Trophoblast cell (in vitro differentiated cells and primary cell): ENCODE data around the gene SNAPC4.
A peak's percentile ranks its signal among the peaks of the same experiment; 100 is the strongest.
"Not testable (repeated sequence)": the region's sequence is repeated elsewhere in the genome, so short reads cannot be mapped to it uniquely, and the experiment has no call there.

ENCODE experiments used
- DNase-seq, 2 donors: peaks; one replicate each; pipeline ENCODE4 v3.0.0-alpha.2; 2016
- H2AFZ ChIP-seq: 2 replicates; pipeline ENCODE4 v1.6.1; 2013; ENCODE audit warnings: low read length, moderate library complexity, mild to moderate bottlenecking; ENCODE audit not compliant: insufficient read depth, poor library complexity
- H2AK5ac ChIP-seq: 2 replicates; pipeline ENCODE4 v1.6.1; 2013; ENCODE audit warnings: mild to moderate bottlenecking, low read length
- H2BK120ac ChIP-seq: 2 replicates; pipeline ENCODE4 v1.6.1; 2013; ENCODE audit warnings: low read length, mild to moderate bottlenecking, moderate library complexity; ENCODE audit not compliant: insufficient read depth, poor library complexity
- H2BK12ac ChIP-seq: 2 replicates; pipeline ENCODE4 v1.6.1; 2013; ENCODE audit warnings: mild to moderate bottlenecking, low read length, moderate library complexity
- H2BK5ac ChIP-seq: 2 replicates; pipeline ENCODE4 v1.6.1; 2013; ENCODE audit warnings: low read length, low read depth, moderate library complexity, mild to moderate bottlenecking; ENCODE audit not compliant: poor library complexity
- H3K14ac ChIP-seq: 2 replicates; pipeline ENCODE4 v1.6.1; 2013; ENCODE audit warnings: mild to moderate bottlenecking, low read length
- H3K18ac ChIP-seq: 2 replicates; pipeline ENCODE4 v1.6.1; 2013; ENCODE audit warnings: mild to moderate bottlenecking, low read length
- H3K23ac ChIP-seq: 2 replicates; pipeline ENCODE4 v1.6.1; 2013; ENCODE audit warnings: low read length
- H3K27ac ChIP-seq: 2 replicates; pipeline ENCODE4 v1.5.1; 2013; ENCODE audit warnings: low read depth, mild to moderate bottlenecking, inconsistent platforms, low read length, moderate library complexity
- H3K27me3 ChIP-seq: 2 replicates; pipeline ENCODE4 v1.6.1; 2013; ENCODE audit warnings: inconsistent platforms, mild to moderate bottlenecking, low read length, moderate library complexity; ENCODE audit not compliant: insufficient read depth
- H3K36me3 ChIP-seq, 2 experiments: 1 replicate in 1 of 2; 2 replicates in 1 of 2; pipeline ENCODE4 v1.6.1; 2013; ENCODE audit warnings: low read length in 2 of 2, mild to moderate bottlenecking in 2 of 2, moderate library complexity in 1 of 2; ENCODE audit not compliant: insufficient read depth in 2 of 2, control insufficient read depth in 1 of 2
- H3K4ac ChIP-seq: 2 replicates; pipeline ENCODE4 v1.6.1; 2013; ENCODE audit warnings: low read depth, mild to moderate bottlenecking, low read length, moderate library complexity
- H3K4me1 ChIP-seq, 2 experiments: 1 replicate in 1 of 2; 2 replicates in 1 of 2; pipeline ENCODE4 v1.6.1; 2013; ENCODE audit warnings: low read length in 2 of 2, mild to moderate bottlenecking in 2 of 2, moderate library complexity in 1 of 2; ENCODE audit not compliant: insufficient read depth in 2 of 2, control insufficient read depth in 1 of 2
- H3K4me2 ChIP-seq: 2 replicates; pipeline ENCODE4 v1.6.1; 2013; ENCODE audit warnings: inconsistent platforms, mild to moderate bottlenecking, low read length, moderate library complexity
- H3K4me3 ChIP-seq: 2 replicates; pipeline ENCODE4 v1.5.1; 2013; ENCODE audit warnings: mild to moderate bottlenecking, low read depth, low read length, inconsistent platforms
- H3K79me1 ChIP-seq: one replicate; pipeline ENCODE4 v1.6.1; 2013; ENCODE audit warnings: low read length
- H3K79me2 ChIP-seq: 2 replicates; pipeline ENCODE4 v1.6.1; 2013; ENCODE audit warnings: low read length, mild to moderate bottlenecking; ENCODE audit not compliant: control insufficient read depth, insufficient read depth, poor library complexity
- H3K9ac ChIP-seq: 2 replicates; pipeline ENCODE4 v1.6.1; 2013; ENCODE audit warnings: mild to moderate bottlenecking, low read length
- H3K9me3 ChIP-seq: 2 replicates; pipeline ENCODE4 v1.6.1; 2013; ENCODE audit warnings: low read depth, mild to moderate bottlenecking, control low read depth, inconsistent platforms, low read length; ENCODE audit not compliant: insufficient read depth
- H4K12ac ChIP-seq: 2 replicates; pipeline ENCODE4 v1.6.1; 2013; ENCODE audit warnings: low read depth, mild to moderate bottlenecking, low read length, moderate library complexity
- H4K8ac ChIP-seq: 2 replicates; pipeline ENCODE4 v1.6.1; 2013; ENCODE audit warnings: low read depth, mild to moderate bottlenecking, low read length, moderate library complexity
- H4K91ac ChIP-seq: one replicate; pipeline ENCODE4 v1.6.1; 2013; ENCODE audit warnings: low read depth, mild to moderate bottlenecking, low read length, moderate library complexity
- WGBS: extraction: QIAGEN DNeasy Blood & Tissue Kit; methylation state at CpG from one replicate; pipeline ENCODE4 v1.1.7; 2013; ENCODE audit warnings: missing lambda C conversion rate; ENCODE audit not compliant: insufficient read length, insufficient coverage; ENCODE audit errors: extremely low coverage; 5-methylcytosine and 5-hydroxymethylcytosine counted together

SNAPC4 gene

GRCh38 chr9:136353088-136353487 is 46.9 kb downstream of the SNAPC4 start:
- H3K4me3 ChIP-seq = peak overlapping the region; percentile 35
- H2BK5ac ChIP-seq = no peak overlapping the region
- H3K4ac ChIP-seq = no peak overlapping the region
- H3K4me2 ChIP-seq = no peak overlapping the region
- no peak overlapping the region for H3K9ac ChIP-seq
- peaks cover 22 to 28% of the 10 kb centered on the region in 2 experiments for H3K36me3 ChIP-seq
- no peak overlapping the region for H2BK120ac ChIP-seq
- H4K8ac ChIP-seq = no peak overlapping the region
- no peak for DNase-seq
- H4K91ac ChIP-seq = no peak overlapping the region
- H3K9me3 ChIP-seq = no peaks in the 10 kb centered on the region
- H3K27ac ChIP-seq = no peak overlapping the region
- no peak overlapping the region for H3K23ac ChIP-seq
- H3K27me3 ChIP-seq = no peaks in the 10 kb centered on the region
- H2BK12ac ChIP-seq = no peak overlapping the region
- no CpG with 5 or more reads among the region's 11 CpGs for WGBS
- H3K4me1 ChIP-seq = no peaks in the 10 kb centered on the region
- H3K14ac ChIP-seq = no peak overlapping the region
- H3K79me1 ChIP-seq = no peaks in the 10 kb centered on the region
- no peak overlapping the region for H3K18ac ChIP-seq
- H3K79me2 ChIP-seq = no peaks in the 10 kb centered on the region
- H2AK5ac ChIP-seq = no peak overlapping the region
- no peak overlapping the region for H2AFZ ChIP-seq
- no peak overlapping the region for H4K12ac ChIP-seq

- WGBS = no CpG with 5 or more reads among the region's 16 CpGs
- DNase-seq = no peak
- peak overlapping the region; percentile 35 for H3K4me3 ChIP-seq
- no peak overlapping the region for H4K8ac ChIP-seq
- no peak overlapping the region for H2BK12ac ChIP-seq
- no peak overlapping the region for H3K4ac ChIP-seq
- peaks cover 18 to 24% of the 10 kb centered on the region in 2 experiments for H3K36me3 ChIP-seq
- no peak overlapping the region for H3K9ac ChIP-seq
- H3K18ac ChIP-seq = no peak overlapping the region
- H3K79me1 ChIP-seq = no peaks in the 10 kb centered on the region
- no peak overlapping the region for H2AK5ac ChIP-seq
- no peak overlapping the region for H3K14ac ChIP-seq
- no peak overlapping the region for H4K91ac ChIP-seq
- H2AFZ ChIP-seq = no peak overlapping the region
- no peak overlapping the region for H2BK120ac ChIP-seq
- no peak overlapping the region for H3K27ac ChIP-seq
- H3K9me3 ChIP-seq = no peaks in the 10 kb centered on the region
- no peaks in the 10 kb centered on the region for H3K4me1 ChIP-seq
- no peak overlapping the region for H2BK5ac ChIP-seq
- H3K79me2 ChIP-seq = no peaks in the 10 kb centered on the region
- H4K12ac ChIP-seq = no peak overlapping the region
- H3K4me2 ChIP-seq = no peak overlapping the region
- no peak overlapping the region for H3K23ac ChIP-seq
- no peaks in the 10 kb centered on the region for H3K27me3 ChIP-seq
Observed at GRCh38 chr9:136352682-136353081, 47.3 kb downstream of the SNAPC4 start.

- H4K91ac ChIP-seq, H3K27ac ChIP-seq, H3K4ac ChIP-seq, H2AK5ac ChIP-seq, H3K4me1 ChIP-seq, H3K9me3 ChIP-seq, H3K23ac ChIP-seq, H2BK5ac ChIP-seq, H3K79me2 ChIP-seq, H3K18ac ChIP-seq, H3K27me3 ChIP-seq, H2AFZ ChIP-seq, H2BK120ac ChIP-seq, H3K4me2 ChIP-seq, H2BK12ac ChIP-seq, H3K79me1 ChIP-seq, H3K9ac ChIP-seq, H3K4me3 ChIP-seq, H3K14ac ChIP-seq, H4K12ac ChIP-seq, H4K8ac ChIP-seq: not testable (repeated sequence)
- DNase-seq = peak; percentile 65 to 87
- WGBS = no CpG with 5 or more reads among the region's 24 CpGs
- H3K36me3 ChIP-seq = peaks cover 10 to 16% of the 10 kb centered on the region in 2 experiments
Observed at GRCh38 chr9:136351868-136352267, 48.1 kb downstream of the SNAPC4 start.

- Histone ChIP-seq H3K4me2 (no peak overlapping the region), H3K4me3 (no peak overlapping the region), H2BK5ac (no peak overlapping the region), H4K8ac (no peak overlapping the region), H3K4me1 (peaks cover under 1% of the 10 kb centered on the region in 2 experiments), H3K27me3 (no peaks in the 10 kb centered on the region), H3K18ac (no peak overlapping the region), H4K12ac (no peak overlapping the region), H3K9me3 (no peaks in the 10 kb centered on the region), H3K4ac (no peak overlapping the region), H3K9ac (no peak overlapping the region), H3K27ac (no peak overlapping the region), H2AK5ac (no peak overlapping the region), H3K23ac (no peak overlapping the region), H3K36me3 (peaks cover 5 to 10% of the 10 kb centered on the region in 2 experiments), H3K79me1 (no peaks in the 10 kb centered on the region), H3K14ac (no peak overlapping the region), H2BK120ac (no peak overlapping the region), H2BK12ac (no peak overlapping the region), H2AFZ (no peak overlapping the region), H3K79me2 (no peaks in the 10 kb centered on the region), H4K91ac (no peak overlapping the region)
- no CpG with 5 or more reads among the region's 11 CpGs for WGBS
- no peak for DNase-seq
Observed at GRCh38 chr9:136351252-136351800, 48.6 kb downstream of the SNAPC4 start.
